Retinal pigment epithelial cell (primary cell): ENCODE data around the gene ICE2.

Experiments used
- DNase-seq: peaks from one replicate; pipeline ENCODE4 v3.0.0-alpha.2; 2010; ENCODE audit warnings: low read depth
- H3K4me3 ChIP-seq: 2 replicates; pipeline ENCODE4 v1.5.1; 2011; ENCODE audit warnings: mild to moderate bottlenecking, low read length, control low read depth, moderate library complexity
- CTCF ChIP-seq: conservative IDR thresholded peaks from 2 replicates; pipeline ENCODE4 v1.5.1; 2011; ENCODE audit warnings: low read depth, low read length, control low read depth, inconsistent platforms

Gene ICE2

GRCh38 chr15:60479361-60480110, 594 bp upstream of the ICE2 start:
- no peak for DNase-seq
- no peak for TF ChIP-seq CTCF
- peak overlapping the region; percentile 87 for H3K4me3 ChIP-seq

GRCh38 chr15:60477916-60478565, 901 bp downstream of the ICE2 start:
- TF ChIP-seq CTCF, result no peak
- H3K4me3 ChIP-seq, result peak overlapping the region; percentile 87
- DNase-seq, result no peak

- peak overlapping the region; percentile 3 for H3K4me3 ChIP-seq
Measured at GRCh38 chr15:60477164-60477563, 1.8 kb downstream of the ICE2 start.

GRCh38 chr15:60476713-60477112, 2.2 kb downstream of the ICE2 start:
- no peak for TF ChIP-seq CTCF
- H3K4me3 ChIP-seq, result peak overlapping the region; percentile 3
- no peak for DNase-seq

More at GRCh38 chr15:60477164-60477563, 1.8 kb downstream of the ICE2 start:
- no peak for TF ChIP-seq CTCF
- DNase-seq, result no peak

- no peak for DNase-seq
- no peak overlapping the region for H3K4me3 ChIP-seq
- no peak for TF ChIP-seq CTCF
Measured at GRCh38 chr15:60473135-60473534, 5.8 kb downstream of the ICE2 start.

- no peak overlapping the region for H3K4me3 ChIP-seq
- peak; percentile 53 for DNase-seq
- no peak for TF ChIP-seq CTCF
Measured at GRCh38 chr15:60471314-60471713, 7.6 kb downstream of the ICE2 start.
